H7 (cell line): ENCODE data around the gene GALNT9. TPM values are rescaled to one million over a fixed set of nuclear protein-coding genes. Genes with fewer than 3 reads are reported as not detected.

Experiments used
- DNase-seq: peaks from one replicate; pipeline ENCODE4 v3.0.0; 2012
- H3K27me3 ChIP-seq: 2 replicates; pipeline ENCODE4 v1.6.0; 2011; ENCODE audit warnings: mild to moderate bottlenecking, low read length; ENCODE audit not compliant: control insufficient read depth, insufficient read depth
- H3K36me3 ChIP-seq: replicated peaks from 2 replicates; pipeline ENCODE4 v1.5.1; 2011; ENCODE audit warnings: low read length; ENCODE audit not compliant: control insufficient read depth, insufficient read depth
- H3K4me3 ChIP-seq: 2 replicates; pipeline ENCODE4 v1.5.1; 2011; ENCODE audit warnings: low read depth, mild to moderate bottlenecking, control low read depth, low read length, moderate library complexity; ENCODE audit not compliant: insufficient read depth
- total RNA-seq: library from RNA; depleted of rRNA; stranded (reverse); fragments of >200 nt; shearing (Covaris generic); gene quantifications from 2 replicates; pipeline ENCODE4 v1.2.3, GENCODE V29; 2014

The GALNT9 gene
- total RNA-seq, 1 experiment from 2014 or later = 0.45 TPM

GRCh38 chr12:132354211-132354981 is 25.0 kb upstream of the GALNT9 start:
- DNase-seq = no peak
- Histone ChIP-seq H3K27me3 (peaks cover 4% of the 10 kb centered on the region; the same call in 1 of the 2 replicates), H3K4me3 (no peak overlapping the region), H3K36me3 (no peaks in the 10 kb centered on the region)

GRCh38 chr12:132353811-132354210 is 24.4 kb upstream of the GALNT9 start:
- no peaks in the 10 kb centered on the region for H3K36me3 ChIP-seq
- no peak overlapping the region for H3K4me3 ChIP-seq
- no peak for DNase-seq

GRCh38 chr12:132352896-132353800 is 23.8 kb upstream of the GALNT9 start:
- H3K36me3 ChIP-seq = no peaks in the 10 kb centered on the region
- H3K4me3 ChIP-seq = no peak overlapping the region
- DNase-seq = peak; percentile 91
- peaks cover 4% of the 10 kb centered on the region; the same call in 1 of the 2 replicates for H3K27me3 ChIP-seq

More at GRCh38 chr12:132353811-132354210, 24.4 kb upstream of the GALNT9 start:
- peaks cover 4% of the 10 kb centered on the region; the same call in 1 of the 2 replicates for H3K27me3 ChIP-seq

GRCh38 chr12:132351751-132352495 is 22.5 kb upstream of the GALNT9 start:
- DNase-seq = no peak
- peaks cover 4% of the 10 kb centered on the region; the same call in 1 of the 2 replicates for H3K27me3 ChIP-seq
- no peaks in the 10 kb centered on the region for H3K36me3 ChIP-seq
- H3K4me3 ChIP-seq = no peak overlapping the region

GRCh38 chr12:132349501-132350131 is 20.2 kb upstream of the GALNT9 start:
- DNase-seq = no peak

GRCh38 chr12:132348176-132348575 is 18.8 kb upstream of the GALNT9 start:
- peaks cover 3% of the 10 kb centered on the region; the same call in 1 of the 2 replicates for H3K27me3 ChIP-seq
- DNase-seq = no peak
- H3K36me3 ChIP-seq = no peaks in the 10 kb centered on the region
- no peak overlapping the region for H3K4me3 ChIP-seq

More at GRCh38 chr12:132349501-132350131, 20.2 kb upstream of the GALNT9 start:
- Histone ChIP-seq H3K4me3 (no peak overlapping the region), H3K27me3 (peaks cover 3% of the 10 kb centered on the region; the same call in 1 of the 2 replicates), H3K36me3 (no peaks in the 10 kb centered on the region)

GRCh38 chr12:132347176-132347855 is 17.9 kb upstream of the GALNT9 start:
- peaks cover 3% of the 10 kb centered on the region; the same call in 1 of the 2 replicates for H3K27me3 ChIP-seq
- H3K36me3 ChIP-seq = no peaks in the 10 kb centered on the region
- no peak for DNase-seq
- no peak overlapping the region for H3K4me3 ChIP-seq

- no peak for DNase-seq
- no peaks in the 10 kb centered on the region for H3K36me3 ChIP-seq
These were observed 17.2 kb upstream of the GALNT9 start for GRCh38 chr12:132346471-132347175.

GRCh38 chr12:132345561-132346200 is 16.3 kb upstream of the GALNT9 start:
- no peak for DNase-seq
- H3K27me3 ChIP-seq = no peaks in the 10 kb centered on the region; the same call in 1 of the 2 replicates

More at GRCh38 chr12:132346471-132347175, 17.2 kb upstream of the GALNT9 start:
- Histone ChIP-seq H3K27me3 (peaks cover 3% of the 10 kb centered on the region; the same call in 1 of the 2 replicates), H3K4me3 (no peak overlapping the region)

GRCh38 chr12:132345126-132345525 is 15.7 kb upstream of the GALNT9 start:
- no peak for DNase-seq
- Histone ChIP-seq H3K27me3 (no peaks in the 10 kb centered on the region; the same call in 1 of the 2 replicates), H3K4me3 (no peak overlapping the region), H3K36me3 (no peaks in the 10 kb centered on the region)

More at GRCh38 chr12:132345561-132346200, 16.3 kb upstream of the GALNT9 start:
- Histone ChIP-seq H3K4me3 (no peak overlapping the region), H3K36me3 (no peaks in the 10 kb centered on the region)

- no peak for DNase-seq
- no peak overlapping the region for H3K4me3 ChIP-seq
- H3K36me3 ChIP-seq = no peaks in the 10 kb centered on the region
- no peaks in the 10 kb centered on the region for H3K27me3 ChIP-seq
These were observed 15.2 kb upstream of the GALNT9 start for GRCh38 chr12:132344601-132345000.

GRCh38 chr12:132344181-132344580 is 14.8 kb upstream of the GALNT9 start:
- Histone ChIP-seq H3K36me3 (no peaks in the 10 kb centered on the region), H3K4me3 (no peak overlapping the region), H3K27me3 (no peaks in the 10 kb centered on the region)
- no peak for DNase-seq
